Neutrophil (primary cell): Measurements from ENCODE around the gene NXPH4.

ENCODE experiments used
- H3K27ac ChIP-seq: fragments of 200-600 bp; sonication (generic); 2 replicates; pipeline ENCODE4 v1.5.1; 2016; ENCODE audit warnings: mild to moderate bottlenecking, moderate library complexity
- H3K27me3 ChIP-seq: fragments of 200-600 bp; sonication (generic); 2 replicates; pipeline ENCODE4 v1.6.0; 2016; ENCODE audit warnings: mild to moderate bottlenecking
- H3K36me3 ChIP-seq: fragments of 200-600 bp; sonication (generic); 2 replicates; pipeline ENCODE4 v1.5.1; 2017
- H3K4me1 ChIP-seq, 2 experiments: fragments of 200-600 bp in 1 of 2; sonication (generic) in 1 of 2; 1 replicate in 1 of 2; 2 replicates in 1 of 2; pipeline versions ENCODE4 v1.5.1 to v1.6.1; 2013 to 2016; ENCODE audit warnings: low read depth in 1 of 2, low read length in 1 of 2, mild to moderate bottlenecking in 1 of 2, moderate library complexity in 1 of 2; ENCODE audit not compliant: control insufficient read depth in 1 of 2, insufficient read depth in 1 of 2
- H3K4me3 ChIP-seq, 2 experiments: fragments of 200-600 bp in 1 of 2; sonication (generic) in 1 of 2; 1 replicate in 1 of 2; 2 replicates in 1 of 2; pipeline ENCODE4 v1.5.1; 2013 to 2016; ENCODE audit warnings: low read depth in 1 of 2, low read length in 1 of 2, mild to moderate bottlenecking in 1 of 2, moderate library complexity in 1 of 2
- H3K9me3 ChIP-seq: fragments of 200-600 bp; sonication (generic); 2 replicates; pipeline ENCODE4 v1.5.1; 2016
- CTCF ChIP-seq: fragments of 200-600 bp; sonication (generic); IDR thresholded peaks from 2 replicates; pipeline ENCODE4 v1.5.1; 2016; ENCODE audit warnings: antibody characterized with exemption

The NXPH4 gene

DNA sequence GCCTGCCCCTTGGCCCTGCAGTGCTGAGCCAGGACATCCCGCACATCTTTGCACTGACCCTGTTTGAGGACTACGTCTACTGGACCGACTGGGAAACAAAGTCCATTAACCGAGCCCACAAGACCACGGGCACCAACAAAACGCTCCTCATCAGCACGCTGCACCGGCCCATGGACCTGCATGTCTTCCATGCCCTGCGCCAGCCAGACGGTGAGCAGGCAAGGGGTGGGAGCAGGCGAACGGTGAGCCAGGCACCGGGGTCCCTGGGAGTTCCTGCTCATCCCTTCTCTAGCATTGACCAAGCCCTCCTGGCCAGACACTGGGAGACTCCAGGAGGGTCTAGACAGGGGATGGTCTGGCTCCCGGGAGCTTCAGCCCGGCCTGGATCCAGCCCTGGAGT lies 17.4 kb upstream of the NXPH4 start:
- H3K36me3 ChIP-seq: no peaks in the 10 kb centered on the region

DNA sequence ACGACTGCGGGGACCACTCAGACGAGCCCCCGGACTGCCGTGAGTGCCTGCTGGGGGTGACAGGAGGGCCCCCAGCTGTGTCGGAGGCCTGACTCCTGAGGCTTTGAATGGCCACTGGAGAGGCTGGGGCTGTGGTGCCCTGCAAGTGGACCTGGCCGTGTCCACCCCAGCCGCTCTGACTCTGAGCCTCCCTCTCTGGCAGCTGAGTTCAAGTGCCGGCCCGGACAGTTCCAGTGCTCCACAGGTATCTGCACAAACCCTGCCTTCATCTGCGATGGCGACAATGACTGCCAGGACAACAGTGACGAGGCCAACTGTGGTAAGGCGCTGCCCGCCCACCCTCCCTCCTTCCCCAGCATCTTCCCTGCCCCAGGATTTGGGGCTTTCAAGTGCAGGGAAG lies 16.1 kb upstream of the NXPH4 start:
- no peak overlapping the region for H3K4me3 ChIP-seq
- H3K27ac ChIP-seq: no peak overlapping the region
- H3K27me3 ChIP-seq: peaks cover 6% of the 10 kb centered on the region
- TF ChIP-seq CTCF: no peak
- H3K36me3 ChIP-seq: no peaks in the 10 kb centered on the region
- no peaks in the 10 kb centered on the region for H3K9me3 ChIP-seq
- no peaks in the 10 kb centered on the region for H3K4me1 ChIP-seq

More for the DNA sequence above, 17.4 kb upstream of the NXPH4 start:
- TF ChIP-seq CTCF: no peak
- no peaks in the 10 kb centered on the region for H3K9me3 ChIP-seq
- peaks cover 6% of the 10 kb centered on the region for H3K27me3 ChIP-seq
- H3K27ac ChIP-seq: no peak overlapping the region
- no peak overlapping the region for H3K4me3 ChIP-seq
- no peaks in the 10 kb centered on the region for H3K4me1 ChIP-seq

DNA sequence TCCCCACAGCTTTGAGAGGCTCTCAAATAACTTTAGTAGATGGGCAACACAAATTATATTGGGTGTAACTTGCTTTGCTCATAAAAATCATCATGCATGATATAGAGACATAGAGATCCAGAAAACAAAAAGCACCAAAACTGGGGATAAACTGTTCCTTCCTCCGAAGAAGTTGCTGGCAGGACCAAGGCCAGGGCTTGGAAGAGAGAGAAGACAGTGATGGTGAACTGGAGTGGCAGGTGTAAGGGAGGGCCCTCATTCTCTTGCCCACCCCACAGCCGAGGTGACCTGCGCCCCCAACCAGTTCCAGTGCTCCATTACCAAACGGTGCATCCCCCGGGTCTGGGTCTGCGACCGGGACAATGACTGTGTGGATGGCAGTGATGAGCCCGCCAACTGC lies 15.4 kb upstream of the NXPH4 start:
- no peaks in the 10 kb centered on the region for H3K36me3 ChIP-seq
- H3K4me1 ChIP-seq: no peaks in the 10 kb centered on the region
- TF ChIP-seq CTCF: no peak
- no peak overlapping the region for H3K27ac ChIP-seq
- no peaks in the 10 kb centered on the region for H3K9me3 ChIP-seq
- peaks cover under 1% of the 10 kb centered on the region for H3K27me3 ChIP-seq
- H3K4me3 ChIP-seq: no peak overlapping the region

- H3K9me3 ChIP-seq: no peaks in the 10 kb centered on the region
- H3K4me3 ChIP-seq: no peak overlapping the region
- no peaks in the 10 kb centered on the region for H3K4me1 ChIP-seq
- no peak overlapping the region for H3K27ac ChIP-seq
- H3K27me3 ChIP-seq: no peaks in the 10 kb centered on the region
- no peak for TF ChIP-seq CTCF
- no peaks in the 10 kb centered on the region for H3K36me3 ChIP-seq
Measured at GRCh38 chr12:57201631-57202030, 15.0 kb upstream of the NXPH4 start.

GRCh38 chr12:57202321-57202720 lies 14.3 kb upstream of the NXPH4 start:
- Histone ChIP-seq H3K9me3 (no peaks in the 10 kb centered on the region), H3K27ac (no peak overlapping the region), H3K4me3 (no peak overlapping the region), H3K27me3 (no peaks in the 10 kb centered on the region), H3K4me1 (no peaks in the 10 kb centered on the region), H3K36me3 (no peaks in the 10 kb centered on the region)
- no peak for TF ChIP-seq CTCF

DNA sequence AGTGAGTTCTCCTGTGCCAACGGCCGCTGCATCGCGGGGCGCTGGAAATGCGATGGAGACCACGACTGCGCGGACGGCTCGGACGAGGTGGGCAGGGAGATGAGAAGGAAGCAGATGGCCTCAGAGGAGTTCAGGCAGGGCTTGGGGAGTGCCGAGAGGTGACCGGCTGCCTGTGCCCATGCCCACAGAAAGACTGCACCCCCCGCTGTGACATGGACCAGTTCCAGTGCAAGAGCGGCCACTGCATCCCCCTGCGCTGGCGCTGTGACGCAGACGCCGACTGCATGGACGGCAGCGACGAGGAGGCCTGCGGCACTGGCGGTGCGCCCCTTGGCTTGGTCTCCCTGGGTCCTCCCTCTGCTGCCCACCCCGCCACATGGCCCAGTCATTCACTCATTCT lies 13.4 kb upstream of the NXPH4 start:
- H3K27ac ChIP-seq: no peak overlapping the region
- no peaks in the 10 kb centered on the region for H3K4me1 ChIP-seq
- no peaks in the 10 kb centered on the region for H3K9me3 ChIP-seq
- H3K27me3 ChIP-seq: no peaks in the 10 kb centered on the region
- H3K4me3 ChIP-seq: no peak overlapping the region
- H3K36me3 ChIP-seq: no peaks in the 10 kb centered on the region
- no peak for TF ChIP-seq CTCF
